ENCODE data around the gene MIPOL1. TPM values are rescaled to one million over a fixed set of nuclear protein-coding genes. Genes with fewer than 3 reads are reported as not detected.

Gene MIPOL1
- total RNA-seq, 6 experiments from 2014 or later, result 3.0 to 5.7 (median 4.0) TPM

DNA sequence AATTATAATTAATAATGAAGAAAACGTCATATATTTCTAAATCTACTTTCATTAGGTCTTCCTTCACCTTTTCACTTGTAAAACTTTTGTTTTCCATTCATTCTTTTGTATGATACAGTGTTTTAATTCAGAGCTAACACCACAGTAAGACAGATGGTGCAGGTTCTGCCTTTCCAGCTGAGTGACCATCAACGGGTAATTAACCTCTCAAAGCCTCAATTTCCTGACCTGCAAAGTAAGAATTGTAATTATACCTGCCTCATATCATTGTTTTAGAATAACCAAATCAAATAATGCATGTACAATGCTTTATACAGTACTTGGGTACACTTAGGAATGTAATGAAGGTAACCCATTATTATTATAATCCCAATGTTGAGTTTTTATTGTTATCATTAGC is 239.8 kb downstream of the MIPOL1 start:
- no peaks in the 10 kb centered on the region for H3K9me3 ChIP-seq
- no peak for TF ChIP-seq POLR2A (IDR thresholded peaks at IDR 0.05)
- no peak for TF ChIP-seq CTCF (IDR thresholded peaks at IDR 0.05)
- no peaks in the 10 kb centered on the region for H3K36me3 ChIP-seq
- no peak overlapping the region for H3K4me3 ChIP-seq
- intact Hi-C loops (cut with DNase I), result no loop called here
- no peak overlapping the region for H3K27ac ChIP-seq
- peaks cover 0 to 4% (median 0%) of the 10 kb centered on the region in 4 donors for H3K4me1 ChIP-seq
- H3K27me3 ChIP-seq, result no peaks in the 10 kb centered on the region
- WGBS (ENCODE audit: insufficient coverage, low coverage, low lambda C conversion rate, missing lambda C conversion rate), result 68% methylated on average over 2 of the region's 2 CpGs
- ATAC-seq (no peak), DNase-seq (no peak)

GRCh38 chr14:37438444-37438843 is 240.7 kb downstream of the MIPOL1 start:
- 82% methylated on average over 1 of the region's 2 CpGs for WGBS (ENCODE audit: insufficient coverage, low coverage, low lambda C conversion rate, missing lambda C conversion rate)
- H3K4me1 ChIP-seq, result peaks cover 0 to 4% (median 0%) of the 10 kb centered on the region in 4 donors
- DNase-seq, result no peak

DNA sequence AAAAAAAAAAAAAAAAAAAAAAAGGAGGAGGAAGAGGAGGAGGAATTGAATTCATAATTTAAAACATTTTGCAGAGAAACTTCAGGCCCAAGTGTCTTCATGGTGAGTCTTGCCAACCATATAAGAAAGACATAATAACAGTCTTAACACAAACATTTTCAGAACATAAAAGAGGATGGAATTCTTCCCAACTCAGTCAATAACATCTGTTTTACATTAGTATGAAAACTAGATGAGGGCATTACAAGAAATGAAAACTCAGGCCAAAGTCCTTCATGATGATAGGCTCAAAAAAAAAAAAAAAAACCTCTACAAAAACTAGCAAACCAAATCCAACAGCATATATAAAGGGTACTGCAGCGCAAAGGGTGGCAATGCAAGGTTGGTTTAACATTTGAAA is 245.7 kb downstream of the MIPOL1 start:
- peaks cover 0 to 7% (median 0%) of the 10 kb centered on the region in 4 donors for H3K4me1 ChIP-seq
- 100% methylated on average over 1 of the region's 1 CpG for WGBS (ENCODE audit: insufficient coverage, low coverage, low lambda C conversion rate, missing lambda C conversion rate)
- ATAC-seq, result no peak

More at GRCh38 chr14:37438444-37438843, 240.7 kb downstream of the MIPOL1 start:
- intact Hi-C loops (cut with DNase I), result no loop called here
- H3K27me3 ChIP-seq, result no peaks in the 10 kb centered on the region
- no peak for ATAC-seq
- H3K36me3 ChIP-seq, result no peaks in the 10 kb centered on the region
- H3K27ac ChIP-seq, result no peak overlapping the region
- TF ChIP-seq POLR2A (IDR thresholded peaks at IDR 0.05) (no peak), CTCF (IDR thresholded peaks at IDR 0.05) (no peak)
- no peak overlapping the region for H3K4me3 ChIP-seq
- no peaks in the 10 kb centered on the region for H3K9me3 ChIP-seq

DNA sequence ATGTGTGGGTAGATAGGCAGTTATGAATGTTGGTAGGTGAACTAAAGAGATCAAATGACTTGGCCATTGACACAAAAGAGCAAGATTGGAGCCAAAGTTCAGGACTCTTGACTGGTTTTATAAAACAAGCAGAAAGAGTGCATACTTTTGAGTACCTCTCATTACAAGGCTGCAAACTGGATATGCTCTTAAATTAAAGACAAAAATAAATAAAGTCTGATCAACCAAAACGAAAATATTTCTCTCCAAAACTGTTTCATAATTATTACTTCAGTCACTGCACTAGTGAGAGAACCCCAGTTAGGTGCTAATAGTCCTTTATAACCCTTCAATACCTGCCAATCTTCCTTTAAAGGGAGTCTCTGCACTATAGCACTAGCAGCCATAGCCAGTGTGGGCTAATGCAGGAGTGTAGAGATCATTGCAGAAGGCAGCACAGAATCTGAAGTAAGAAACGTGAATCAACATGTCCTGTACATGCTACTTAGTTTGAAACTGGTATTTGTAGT is 250.2 kb downstream of the MIPOL1 start:
- no peak for DNase-seq
- Histone ChIP-seq H3K4me1 (peaks cover 0 to 7% (median 0%) of the 10 kb centered on the region in 4 donors), H3K27ac (no peak overlapping the region), H3K36me3 (no peaks in the 10 kb centered on the region), H3K4me3 (no peak overlapping the region), H3K27me3 (no peaks in the 10 kb centered on the region), H3K9me3 (no peaks in the 10 kb centered on the region)
- TF ChIP-seq POLR2A (IDR thresholded peaks at IDR 0.05) (no peak), CTCF (IDR thresholded peaks at IDR 0.05) (no peak)
- peak; percentile 63 to 77 (median 70) for ATAC-seq
- WGBS (ENCODE audit: insufficient coverage, low coverage, low lambda C conversion rate, missing lambda C conversion rate), result 15% methylated on average over 2 of the region's 2 CpGs
- intact Hi-C loops (cut with DNase I), result no loop called here

More for the DNA sequence above, 245.7 kb downstream of the MIPOL1 start:
- TF ChIP-seq CTCF (IDR thresholded peaks at IDR 0.05), result no peak
- no peak for TF ChIP-seq POLR2A (IDR thresholded peaks at IDR 0.05)
- no peak for DNase-seq
- intact Hi-C loops (cut with DNase I), result no loop called here
- no peaks in the 10 kb centered on the region for H3K9me3 ChIP-seq
- no peak overlapping the region for H3K27ac ChIP-seq
- H3K4me3 ChIP-seq, result no peak overlapping the region
- H3K36me3 ChIP-seq, result no peaks in the 10 kb centered on the region
- H3K27me3 ChIP-seq, result no peaks in the 10 kb centered on the region

GRCh38 chr14:37452323-37452722 is 254.6 kb downstream of the MIPOL1 start:
- no peak for ATAC-seq
- Histone ChIP-seq H3K36me3 (no peaks in the 10 kb centered on the region), H3K4me3 (no peak overlapping the region), H3K9me3 (no peaks in the 10 kb centered on the region), H3K27me3 (no peaks in the 10 kb centered on the region), H3K27ac (no peak overlapping the region), H3K4me1 (peaks cover 0 to 7% (median 0%) of the 10 kb centered on the region in 4 donors)
- TF ChIP-seq CTCF (IDR thresholded peaks at IDR 0.05) (no peak), POLR2A (IDR thresholded peaks at IDR 0.05) (no peak)
- intact Hi-C loops (cut with DNase I), result no loop called here
- DNase-seq, result no peak
